DOHH2 (cell line): ENCODE measurements around the gene TSPAN32.

Experiments
- EZH2phosphoT487 ChIP-seq: fragments of 200-600 bp; sonication (generic); IDR thresholded peaks from 2 replicates; pipeline ENCODE4 v1.6.1; 2017; ENCODE audit warnings: borderline replicate concordance, mild to moderate bottlenecking, antibody characterized with exemption, low read length, moderate library complexity, mixed read lengths
- TF ChIP-seq, protein P1 (sequence below): fragments of 200-600 bp; sonication (generic); IDR thresholded peaks from one replicate; pipeline ENCODE4 v1.5.1; 2014; ENCODE audit warnings: antibody characterized with exemption, mild to moderate bottlenecking, low read depth, low read length; ENCODE audit not compliant: poor library complexity, severe bottlenecking

DNA sequence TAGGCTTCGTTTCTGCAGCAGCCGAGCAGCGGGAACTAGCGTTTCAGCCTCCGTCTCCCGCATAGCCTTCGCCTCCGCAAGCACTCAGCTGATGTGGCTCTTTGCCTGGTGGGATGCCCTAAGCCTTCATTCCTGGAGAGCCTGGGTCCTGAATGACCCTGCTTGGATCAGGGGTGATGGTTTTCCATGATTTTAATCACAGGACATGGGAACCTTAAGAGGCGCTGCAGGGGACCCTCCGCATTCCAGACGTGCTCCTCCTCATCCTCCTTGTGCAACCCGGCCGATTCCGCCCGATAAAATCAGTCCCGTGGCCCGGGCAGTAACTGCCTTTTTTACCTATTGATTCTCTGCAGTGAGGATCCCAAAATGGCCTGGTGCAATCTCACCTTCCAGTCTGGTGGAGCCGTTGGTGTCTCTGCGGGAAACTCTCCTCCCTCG lies 8.3 kb upstream of the TSPAN32 start:
- TF ChIP-seq, protein P1, sequence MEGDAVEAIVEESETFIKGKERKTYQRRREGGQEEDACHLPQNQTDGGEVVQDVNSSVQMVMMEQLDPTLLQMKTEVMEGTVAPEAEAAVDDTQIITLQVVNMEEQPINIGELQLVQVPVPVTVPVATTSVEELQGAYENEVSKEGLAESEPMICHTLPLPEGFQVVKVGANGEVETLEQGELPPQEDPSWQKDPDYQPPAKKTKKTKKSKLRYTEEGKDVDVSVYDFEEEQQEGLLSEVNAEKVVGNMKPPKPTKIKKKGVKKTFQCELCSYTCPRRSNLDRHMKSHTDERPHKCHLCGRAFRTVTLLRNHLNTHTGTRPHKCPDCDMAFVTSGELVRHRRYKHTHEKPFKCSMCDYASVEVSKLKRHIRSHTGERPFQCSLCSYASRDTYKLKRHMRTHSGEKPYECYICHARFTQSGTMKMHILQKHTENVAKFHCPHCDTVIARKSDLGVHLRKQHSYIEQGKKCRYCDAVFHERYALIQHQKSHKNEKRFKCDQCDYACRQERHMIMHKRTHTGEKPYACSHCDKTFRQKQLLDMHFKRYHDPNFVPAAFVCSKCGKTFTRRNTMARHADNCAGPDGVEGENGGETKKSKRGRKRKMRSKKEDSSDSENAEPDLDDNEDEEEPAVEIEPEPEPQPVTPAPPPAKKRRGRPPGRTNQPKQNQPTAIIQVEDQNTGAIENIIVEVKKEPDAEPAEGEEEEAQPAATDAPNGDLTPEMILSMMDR: no peak
- no peak for TF ChIP-seq EZH2phosphoT487
